SH-SY5Y (cell line): ENCODE measurements around the gene FEM1C.

Source experiments
- GATA2 ChIP-seq: IDR thresholded peaks from 2 replicates; pipeline ENCODE4 v1.6.1; 2011; ENCODE audit warnings: mild to moderate bottlenecking, low read depth, low read length
- GATA3 ChIP-seq: IDR thresholded peaks from 2 replicates; pipeline ENCODE4 v1.6.1; 2011; ENCODE audit warnings: low read depth, mild to moderate bottlenecking, low read length, moderate library complexity

DNA sequence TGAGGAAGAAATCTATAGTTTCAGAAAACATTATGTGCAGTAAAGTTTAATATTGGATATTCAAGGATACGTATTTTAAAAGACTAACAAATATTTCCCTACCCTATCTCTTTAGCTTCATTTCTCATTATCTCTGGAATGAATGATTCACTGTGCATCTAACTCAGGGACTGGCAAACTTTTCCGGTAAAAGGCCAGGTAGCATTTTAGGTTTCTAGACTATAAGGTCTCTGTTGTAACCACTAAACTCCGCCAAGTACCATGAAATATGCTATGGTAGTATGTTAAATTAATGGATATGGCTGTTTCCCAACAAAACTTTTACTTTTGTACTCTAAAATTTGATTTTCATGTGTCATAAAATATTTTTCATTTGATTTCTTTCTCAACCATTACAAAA is 13.2 kb downstream of the FEM1C start:
- no peak for TF ChIP-seq GATA2
- no peak for TF ChIP-seq GATA3
